HG02973 (cell line): ENCODE results near the gene SEPSECS.

Experiments used
- ATAC-seq: cut with Tn5 transposase; IDR thresholded peaks from one replicate; pipeline ENCODE4 v1.9.1; 2021; ENCODE audit warnings: moderate library complexity; ENCODE audit not compliant: unreplicated experiment

The SEPSECS gene

DNA sequence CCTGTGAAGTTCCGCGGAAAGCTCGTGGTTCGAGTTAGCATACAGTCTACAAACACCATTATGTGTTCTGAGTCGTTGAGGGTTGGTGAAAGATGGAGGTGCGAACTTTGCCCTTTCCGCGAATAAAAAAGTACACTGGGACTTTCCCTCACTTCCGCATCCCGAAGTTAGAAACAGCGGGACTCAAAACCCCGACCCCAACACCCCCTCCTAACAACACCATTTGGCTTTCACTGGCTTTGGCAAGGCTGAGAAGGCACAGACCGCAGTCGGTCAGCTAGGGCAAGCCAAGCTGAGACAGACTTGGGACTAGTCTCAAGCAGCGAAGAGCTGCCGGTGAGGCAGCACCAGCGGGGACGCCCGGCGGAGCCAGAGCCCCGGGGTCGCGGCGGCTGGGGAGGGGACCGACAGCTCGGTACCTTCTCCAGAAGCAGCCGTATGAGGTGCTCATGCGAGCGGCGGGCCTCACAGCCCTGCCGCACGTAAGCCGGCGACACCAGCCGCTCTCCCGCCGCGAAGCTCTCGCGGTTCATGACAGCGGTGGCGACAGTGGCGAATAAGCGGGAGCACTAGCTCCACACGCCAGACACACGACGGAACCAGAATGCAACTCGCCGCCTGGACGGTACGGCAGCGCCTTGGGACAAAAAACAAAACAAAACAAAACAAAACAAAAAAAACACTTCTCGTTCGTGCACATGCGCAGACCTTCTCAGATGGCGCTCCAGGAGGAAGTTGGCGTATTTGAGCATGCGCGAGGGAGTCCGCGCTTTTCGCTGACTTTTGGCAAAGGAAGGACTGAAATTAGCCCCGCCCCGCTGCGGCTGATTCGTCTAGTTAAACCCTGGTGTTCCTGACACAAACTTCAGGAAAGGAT, at the start of gene SEPSECS:
Gene SEPSECS, minus strand, starts transcription at position 613 of the 877 bp plus-strand sequence. Its CDS starts 80 bp downstream, at position 533.
- peak; percentile 79 for ATAC-seq

DNA sequence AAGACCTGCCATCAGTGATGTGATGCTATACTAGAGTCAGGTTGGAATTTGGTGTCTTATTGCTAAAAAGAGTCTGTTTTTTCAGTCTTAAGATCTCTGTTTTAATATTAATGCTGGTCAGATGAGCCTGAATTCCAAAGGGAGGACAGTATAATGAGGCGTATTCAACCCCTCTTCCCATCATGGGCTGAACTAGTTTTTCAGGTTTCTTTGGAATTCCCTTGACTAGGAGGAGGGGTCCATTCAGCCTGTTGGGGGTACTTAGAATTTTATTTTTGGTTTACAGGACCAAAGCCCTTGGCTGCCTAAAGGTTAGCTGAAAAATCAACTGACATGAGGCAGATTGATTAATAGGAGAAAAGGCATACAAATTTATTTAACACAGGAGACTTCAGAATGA, 49.5 kb upstream of the SEPSECS start:
- ATAC-seq, result no peak

DNA sequence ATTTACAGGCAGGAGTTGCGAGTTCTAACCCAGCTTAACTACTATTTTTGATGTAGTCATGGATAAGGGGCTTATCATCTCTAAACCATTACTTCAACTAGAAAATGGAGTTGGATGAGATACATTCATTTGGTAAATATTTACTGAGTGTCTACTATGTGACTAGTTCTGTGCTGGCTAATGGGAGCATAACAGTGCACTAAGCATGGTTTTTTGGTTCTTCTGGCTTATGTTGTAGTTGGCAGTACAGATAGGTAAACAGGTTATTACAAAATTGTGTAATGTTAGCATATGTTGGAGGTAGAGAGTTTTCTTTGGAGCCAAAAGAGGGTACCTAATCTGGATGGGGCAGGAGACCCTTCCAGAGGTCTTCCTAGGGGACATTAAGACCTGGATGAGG, 47.7 kb upstream of the SEPSECS start:
- no peak for ATAC-seq

DNA sequence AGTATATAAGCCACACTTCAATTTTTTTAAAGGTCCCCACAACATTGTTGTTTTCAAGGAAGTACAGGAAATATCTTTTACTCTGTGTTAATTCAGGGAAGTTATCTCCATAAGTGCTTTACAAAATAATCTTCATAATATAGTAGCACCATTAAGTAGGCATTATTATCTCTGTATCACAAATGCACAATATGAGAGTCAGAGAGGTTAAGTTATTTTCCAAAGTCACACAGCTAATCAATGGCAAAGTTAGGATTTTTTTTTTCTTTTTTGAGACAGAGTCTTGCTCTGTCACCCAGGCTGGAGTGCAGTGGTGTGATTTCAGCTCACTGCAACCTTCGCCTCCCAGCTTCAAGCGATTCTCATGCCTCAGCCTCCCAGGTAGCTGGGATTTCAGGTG, 38.5 kb upstream of the SEPSECS start:
- no peak for ATAC-seq

DNA sequence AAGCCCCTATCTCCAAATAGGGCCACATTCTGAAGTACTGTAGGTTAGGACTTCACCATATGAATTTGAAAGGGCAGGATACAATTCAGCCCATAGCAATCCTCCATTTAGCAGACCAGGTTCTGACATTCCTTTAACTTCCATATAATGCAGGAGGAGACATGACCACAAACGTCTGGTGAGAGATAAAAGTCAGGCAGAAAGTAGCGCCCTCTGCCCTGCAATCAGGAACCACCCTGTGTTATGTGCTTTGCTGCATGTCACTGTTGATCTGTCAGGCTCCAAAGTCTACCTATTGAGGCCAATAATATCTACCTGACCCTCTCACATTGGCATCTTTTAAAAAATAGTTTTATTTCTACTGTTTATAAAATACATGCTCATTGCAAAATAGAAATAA, 30.2 kb upstream of the SEPSECS start:
- no peak for ATAC-seq

DNA sequence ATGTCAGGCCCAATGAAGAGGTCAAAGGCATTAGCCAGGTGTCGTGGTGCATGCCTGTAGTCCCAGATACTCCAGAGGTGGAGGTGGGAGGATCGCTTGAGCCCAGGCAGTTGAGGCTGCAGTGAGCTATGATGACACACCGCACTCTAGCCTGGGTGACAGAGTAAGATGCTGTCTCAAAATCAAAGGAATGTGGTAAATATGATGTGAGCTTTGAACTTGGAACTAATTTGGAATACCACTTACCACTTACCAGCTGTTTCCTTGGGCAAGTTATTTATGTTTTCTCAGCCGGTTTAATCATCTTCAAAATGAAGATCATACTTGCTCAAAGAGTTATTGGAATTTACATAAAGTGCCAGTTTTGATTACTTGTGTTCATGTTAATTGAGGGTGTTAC, 23.8 kb upstream of the SEPSECS start:
- no peak for ATAC-seq

DNA sequence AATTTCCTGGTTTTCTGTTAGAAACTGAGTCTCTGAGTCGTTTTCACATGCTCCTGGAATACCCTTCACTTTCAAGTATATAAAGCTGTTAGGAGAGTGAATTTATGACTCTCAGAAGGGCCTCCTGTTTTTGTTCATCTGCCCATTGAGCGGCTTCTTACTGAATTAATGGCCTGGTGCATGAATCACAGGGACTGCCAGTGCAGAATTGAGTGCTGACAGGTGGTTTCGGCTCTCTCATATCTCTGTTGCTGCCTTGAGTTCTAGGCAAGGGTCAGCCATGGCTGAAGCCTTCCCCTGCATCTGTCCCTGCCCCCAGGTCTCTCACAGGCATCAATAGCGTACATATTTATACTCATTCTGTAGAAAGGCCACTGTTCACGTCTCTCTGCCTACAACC, 22.7 kb upstream of the SEPSECS start:
- no peak for ATAC-seq

DNA sequence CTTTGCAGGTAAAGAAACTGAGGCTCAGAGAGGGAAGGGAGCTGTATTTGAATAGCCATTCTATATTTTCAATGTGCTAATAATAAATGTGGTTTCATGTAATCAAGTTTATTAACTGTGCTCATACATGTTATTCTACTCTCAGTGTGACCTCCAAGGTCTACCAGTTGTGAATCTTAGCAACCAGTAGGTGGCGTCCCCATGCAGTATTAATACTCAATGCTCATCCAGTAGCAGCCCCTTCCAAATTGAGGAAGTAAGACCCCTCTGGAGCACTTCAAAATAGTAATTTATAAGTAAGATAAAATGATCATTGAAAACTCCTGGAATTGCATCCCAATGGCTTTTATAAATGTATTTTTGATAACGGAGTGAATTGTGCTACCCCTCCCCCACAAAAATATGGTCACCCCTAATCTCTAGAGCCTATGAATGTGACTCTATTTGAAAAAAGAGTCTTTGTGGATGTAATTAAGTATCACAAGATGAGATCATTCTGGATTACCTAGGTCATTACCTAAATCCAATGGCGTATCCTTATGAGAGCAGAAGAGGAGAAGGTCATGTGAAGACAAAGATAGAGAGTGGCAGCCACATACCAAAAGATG, 20.4 kb upstream of the SEPSECS start:
- peak; percentile 80 for ATAC-seq

DNA sequence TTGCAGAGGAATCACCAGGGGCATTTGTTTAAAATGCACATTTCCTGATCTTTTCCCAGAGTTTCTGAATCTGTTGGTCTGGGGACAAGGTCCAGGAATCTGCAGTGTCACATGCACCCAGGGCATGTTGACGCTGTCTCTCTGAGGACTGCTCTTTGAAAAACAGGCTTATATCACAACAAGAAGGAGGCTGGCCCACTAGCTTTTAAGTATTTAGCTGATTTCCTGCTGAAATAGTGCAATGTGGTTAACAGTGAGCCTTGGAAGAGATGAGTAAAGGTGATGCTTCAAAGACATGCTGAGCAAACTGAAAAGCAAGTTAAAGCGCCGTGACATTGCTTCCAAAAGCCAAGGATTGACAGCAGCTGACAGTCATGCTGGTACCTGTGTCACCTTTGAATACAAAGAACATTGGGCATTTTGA, 18.6 kb upstream of the SEPSECS start:
- ATAC-seq, result no peak

DNA sequence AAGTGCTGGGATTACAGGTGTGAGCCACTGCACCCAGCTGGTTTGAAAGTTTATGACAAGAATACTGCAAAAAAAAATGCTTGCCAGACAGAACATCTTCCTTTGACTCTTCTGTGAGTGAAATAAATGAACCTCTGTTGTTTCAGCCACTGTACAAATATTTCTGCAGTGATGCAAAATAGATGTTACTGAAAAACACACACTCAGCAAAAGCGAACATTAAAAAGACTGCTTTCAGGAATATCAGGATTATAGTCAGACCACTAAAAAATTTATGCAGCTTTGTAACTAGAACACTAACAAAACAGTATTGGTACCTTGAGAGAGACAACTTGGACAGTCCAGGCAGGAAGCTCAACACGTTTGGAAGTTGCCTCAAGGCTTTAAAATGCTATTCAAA, 16.9 kb upstream of the SEPSECS start:
- no peak for ATAC-seq

DNA sequence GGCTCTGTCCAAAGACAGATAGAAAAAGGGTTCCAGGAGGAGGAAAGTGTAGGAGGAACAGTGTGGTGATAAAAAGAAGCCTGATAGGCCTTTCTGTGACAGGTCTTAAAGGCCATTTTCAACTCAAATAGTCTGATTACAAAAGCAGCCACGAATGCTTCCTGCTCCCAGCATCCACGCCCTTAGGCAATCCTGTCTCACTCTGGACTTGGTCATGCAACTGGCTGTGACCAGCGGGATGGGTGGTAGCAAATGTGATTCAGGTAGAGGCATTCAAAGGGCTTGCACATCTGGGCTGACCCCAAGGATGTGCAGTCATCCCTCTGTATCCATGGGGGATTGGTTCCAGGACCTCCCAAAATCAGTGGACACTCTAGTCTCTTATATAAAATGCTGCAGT, 14.4 kb upstream of the SEPSECS start:
- ATAC-seq, result no peak

DNA sequence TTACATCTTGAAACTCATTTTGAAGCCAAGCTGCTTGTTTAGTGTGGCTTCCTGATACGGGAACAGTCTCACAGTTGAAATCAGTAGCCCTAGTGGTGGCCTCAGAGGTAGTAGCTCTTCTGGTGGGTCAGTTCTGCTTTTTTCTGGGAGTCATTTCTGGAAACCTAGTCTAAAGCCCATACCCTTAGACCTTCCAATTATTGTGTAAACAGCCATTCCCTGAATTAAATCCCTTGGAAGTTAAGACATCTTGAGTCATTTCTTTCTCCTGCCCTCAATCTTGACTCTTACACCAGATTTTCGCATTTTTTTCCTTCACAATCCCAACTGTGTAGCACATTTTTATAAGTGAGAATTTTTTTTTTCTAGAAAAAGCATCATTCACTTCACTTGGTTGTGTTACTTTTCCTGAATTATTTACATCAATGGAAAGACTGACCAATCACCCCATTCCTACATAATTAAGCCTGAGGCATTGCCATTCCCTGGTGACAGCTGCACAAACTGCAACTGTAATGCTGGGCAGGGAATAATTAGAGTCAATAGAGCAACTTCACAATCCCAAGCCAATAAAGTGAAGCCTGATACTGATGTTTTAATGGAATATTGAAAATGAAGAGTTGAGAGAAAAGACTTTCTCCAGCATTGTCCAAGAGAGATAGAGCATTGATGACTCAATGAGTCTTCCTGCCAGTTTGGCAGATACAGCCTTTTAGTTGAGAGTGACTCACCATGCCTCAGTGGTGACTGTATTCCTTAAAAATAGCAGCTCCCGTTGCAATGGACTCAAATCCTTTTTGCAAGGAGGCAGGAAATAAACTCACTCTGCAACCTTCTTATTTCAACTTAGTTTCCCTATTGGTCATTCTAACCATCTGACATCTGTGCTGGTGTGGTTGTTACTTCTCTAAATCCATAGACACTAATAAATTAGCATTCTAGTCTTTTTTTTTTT, 13.0 kb upstream of the SEPSECS start:
- peak; percentile 71 for ATAC-seq

DNA sequence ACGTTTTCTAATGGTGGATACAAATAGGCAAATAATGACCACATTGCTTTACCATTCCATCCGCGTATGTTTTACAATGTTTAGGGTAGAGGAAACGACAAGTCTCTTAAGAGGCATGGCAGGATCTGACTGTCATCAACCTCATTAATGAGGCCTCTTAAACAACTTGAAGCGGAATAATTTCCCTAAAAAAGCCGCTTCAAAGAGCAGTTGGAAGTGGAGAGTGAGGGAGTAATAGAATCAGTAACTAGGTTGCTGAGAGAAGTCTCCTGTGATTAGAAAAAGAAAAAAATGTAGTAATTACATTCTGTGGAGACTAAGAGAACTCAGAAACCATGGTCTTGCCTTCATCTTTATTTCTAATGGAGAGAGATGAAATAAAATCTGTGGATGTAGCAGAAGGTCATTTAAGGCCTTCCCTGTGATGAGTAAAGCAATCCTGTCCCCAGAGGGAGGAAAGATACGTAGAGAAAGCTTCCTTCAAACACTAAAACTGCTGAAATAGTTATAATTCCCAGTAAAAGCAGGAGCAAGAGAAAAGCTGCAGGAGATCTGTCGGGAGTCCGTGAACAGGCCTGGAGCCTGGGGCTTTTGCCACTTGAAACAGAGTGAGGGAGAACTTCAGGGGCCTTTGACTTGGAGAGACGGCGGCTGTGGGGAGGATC, 11.1 kb upstream of the SEPSECS start:
- ATAC-seq, result no peak

DNA sequence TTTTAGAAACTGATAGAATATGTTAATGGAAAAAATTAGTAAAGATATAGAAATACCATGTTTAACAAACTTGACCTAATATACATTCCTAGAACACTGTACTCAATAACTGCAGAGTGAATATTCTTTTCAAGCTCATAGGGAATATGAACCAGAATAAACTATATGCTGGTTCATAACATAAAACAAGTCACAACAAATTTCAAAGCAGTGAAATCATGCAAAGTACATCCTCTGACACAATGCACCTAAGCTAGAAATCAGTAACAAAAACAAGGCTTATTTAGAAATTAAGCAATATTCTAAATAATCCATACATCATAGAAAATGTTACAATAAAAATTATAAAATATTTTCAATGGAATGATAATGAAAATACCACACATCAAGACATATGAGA, 9.2 kb upstream of the SEPSECS start:
- no peak for ATAC-seq

DNA sequence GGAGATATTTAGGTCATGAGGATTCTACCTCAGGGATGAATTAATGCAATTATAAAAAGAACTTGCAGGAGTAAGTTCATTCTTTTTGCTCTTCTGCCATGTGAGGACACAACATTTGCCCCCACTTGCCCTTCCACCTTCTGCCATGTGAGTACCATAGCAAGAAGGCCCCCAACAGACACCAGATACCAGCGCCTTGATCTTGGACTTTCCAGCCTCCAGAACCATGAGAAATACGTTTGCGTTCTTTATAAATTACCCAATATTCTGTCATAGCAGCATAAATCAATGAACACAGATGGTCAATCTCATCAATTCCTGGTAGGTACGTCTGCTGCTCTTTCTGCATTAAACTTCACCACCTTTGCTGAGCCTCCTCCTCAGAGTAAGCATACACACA, 5.7 kb upstream of the SEPSECS start:
- ATAC-seq, result no peak

DNA sequence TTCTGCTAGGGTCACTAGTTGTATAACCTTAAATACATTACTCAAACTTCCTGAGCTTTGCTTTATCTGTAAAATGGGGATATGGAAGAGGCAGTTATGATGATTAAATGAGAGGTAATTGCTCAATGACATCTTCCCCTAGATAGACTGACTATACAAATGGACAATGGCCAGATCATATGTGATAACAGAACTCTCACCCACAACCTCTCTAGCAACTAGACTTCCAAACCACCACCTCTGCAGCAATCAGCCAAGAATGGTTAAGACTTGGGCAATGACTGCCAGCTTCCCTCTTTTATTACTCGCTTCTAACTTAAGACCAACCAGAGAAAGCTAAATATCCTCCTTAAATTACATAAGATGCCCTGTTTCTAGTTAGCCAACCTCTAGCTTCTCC, 2.9 kb upstream of the SEPSECS start:
- no peak for ATAC-seq

DNA sequence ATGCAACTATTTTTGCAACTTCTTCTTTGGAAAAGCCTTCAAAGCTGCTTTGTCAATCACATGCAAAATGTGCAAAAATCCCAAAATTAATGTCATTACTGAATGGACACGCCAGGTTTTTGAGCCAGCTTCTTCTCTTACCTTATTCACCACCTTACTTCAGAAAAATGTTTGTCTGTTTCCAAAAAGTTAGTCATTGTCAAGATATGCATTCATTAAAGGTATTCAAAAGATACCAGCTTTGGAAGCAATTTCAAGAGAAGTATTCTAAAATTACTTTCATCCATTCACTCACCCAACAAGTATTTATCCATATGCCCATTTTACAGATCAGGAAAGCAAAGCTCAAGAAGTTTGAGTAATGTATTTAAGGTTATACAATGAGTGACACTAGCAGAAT, 2.3 kb upstream of the SEPSECS start:
- ATAC-seq, result no peak

DNA sequence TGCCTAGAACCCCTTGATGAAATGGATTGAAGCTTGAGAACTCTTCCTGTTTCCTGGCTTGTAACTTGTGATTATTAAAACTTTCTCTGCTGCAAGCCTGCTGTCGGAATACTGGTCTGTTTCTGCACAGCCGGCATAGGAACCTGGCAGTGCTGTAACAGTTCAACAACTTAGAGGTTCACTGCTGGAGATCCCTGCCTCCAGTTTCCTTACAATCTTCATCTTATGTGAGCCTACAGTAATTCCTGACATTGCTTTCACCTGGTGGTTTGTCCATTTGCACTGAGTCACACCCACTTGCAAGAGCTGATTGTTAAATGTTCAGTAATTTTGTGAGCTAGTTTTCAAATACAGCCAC, 1.3 kb upstream of the SEPSECS start:
- no peak for ATAC-seq

DNA sequence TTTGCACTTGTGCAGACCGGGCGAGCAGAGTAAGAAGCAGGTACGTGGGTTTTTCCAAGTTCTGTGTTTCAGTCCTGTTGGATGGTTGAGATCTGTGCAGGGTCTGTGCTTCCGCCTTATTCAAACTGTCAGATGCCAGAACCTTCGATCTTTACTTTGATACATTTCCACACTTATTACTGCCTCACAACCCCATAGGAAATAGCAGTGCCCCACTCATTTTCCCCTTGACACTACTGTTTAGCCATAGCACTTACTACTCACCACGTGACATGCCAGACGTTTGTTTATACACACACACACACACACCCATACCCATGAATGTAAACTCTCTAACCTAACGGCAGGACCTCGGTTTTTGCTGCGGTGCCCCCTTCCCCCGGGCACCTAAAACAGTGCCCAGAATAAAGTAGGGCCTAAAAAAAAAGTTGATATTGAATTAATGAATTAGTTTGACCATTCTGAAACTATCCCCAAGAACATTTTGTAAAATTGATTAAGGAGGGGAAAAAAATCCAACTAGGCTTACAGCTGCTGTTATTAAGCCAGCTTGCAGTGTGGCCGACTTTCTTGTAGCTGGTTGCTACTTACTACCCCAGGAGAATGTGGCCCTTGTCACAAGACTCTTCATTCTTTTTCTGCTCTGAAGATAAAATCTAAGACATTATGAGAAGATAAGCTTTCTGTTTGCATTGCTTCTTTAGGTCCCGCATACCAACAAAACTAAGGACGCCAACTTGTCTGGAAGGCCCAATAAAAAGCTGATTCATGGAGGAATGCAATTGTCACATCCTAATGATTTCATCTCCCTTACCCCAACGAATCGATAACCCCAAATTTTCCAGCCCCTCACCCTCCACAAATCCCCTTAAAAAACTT, 704 bp upstream of the SEPSECS start:
- ATAC-seq, result peak; percentile 29

DNA sequence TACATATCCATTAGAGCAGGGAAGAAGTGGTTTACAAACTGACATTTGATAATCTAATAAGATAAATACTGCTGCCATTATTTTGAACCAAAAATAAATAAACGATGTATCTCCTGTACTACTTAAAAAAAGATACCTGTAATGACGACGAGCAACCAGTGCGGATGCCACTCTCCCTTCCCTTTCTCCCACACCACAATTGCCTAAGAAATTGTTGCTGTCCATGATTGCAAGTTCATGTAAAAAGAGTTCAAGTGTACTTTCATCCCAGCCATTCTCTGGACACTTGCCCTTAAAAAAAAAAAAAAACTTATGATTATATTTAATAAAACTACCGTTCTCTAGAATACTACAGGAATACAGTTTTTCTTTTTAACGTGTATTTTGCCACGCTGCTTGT, 1.4 kb downstream of the SEPSECS start:
- ATAC-seq, result no peak
